Kidney epithelial cell (primary cell): ENCODE results near the gene IGF2R. TPM values are rescaled to one million over a fixed set of nuclear protein-coding genes. Genes with fewer than 3 reads are reported as not detected.
"Not testable (repeated sequence)": the region's sequence is repeated elsewhere in the genome, so short reads cannot be mapped to it uniquely, and the experiment has no call there.

ENCODE experiments used
- DNase-seq: peaks from one replicate; pipeline ENCODE4 v3.0.0-alpha.2; 2010; ENCODE audit warnings: low read depth
- H3K27me3 ChIP-seq: 2 replicates; pipeline ENCODE4 v1.6.0; 2011; ENCODE audit warnings: low read length; ENCODE audit not compliant: control insufficient read depth, insufficient read depth
- H3K36me3 ChIP-seq: 2 replicates; pipeline ENCODE4 v1.5.1; 2011; ENCODE audit warnings: low read length; ENCODE audit not compliant: control insufficient read depth, insufficient read depth
- H3K4me3 ChIP-seq: 2 replicates; pipeline ENCODE4 v1.5.1; 2011; ENCODE audit warnings: low read depth, mild to moderate bottlenecking, control low read depth, low read length
- total RNA-seq: library from RNA; depleted of rRNA; stranded (reverse); fragments of >200 nt; gene quantifications from 2 replicates; pipeline ENCODE4 v1.2.3, GENCODE V29; 2015
- TF ChIP-seq, protein P1 (sequence below): IDR thresholded peaks from 2 replicates; pipeline ENCODE4 v1.5.1; 2011; ENCODE audit warnings: mild to moderate bottlenecking, moderate library complexity, low read length, control low read depth, inconsistent platforms; ENCODE audit not compliant: insufficient read depth, poor library complexity, severe bottlenecking

Gene IGF2R
- total RNA-seq, 1 donor from 2014 or later = 251 TPM

DNA sequence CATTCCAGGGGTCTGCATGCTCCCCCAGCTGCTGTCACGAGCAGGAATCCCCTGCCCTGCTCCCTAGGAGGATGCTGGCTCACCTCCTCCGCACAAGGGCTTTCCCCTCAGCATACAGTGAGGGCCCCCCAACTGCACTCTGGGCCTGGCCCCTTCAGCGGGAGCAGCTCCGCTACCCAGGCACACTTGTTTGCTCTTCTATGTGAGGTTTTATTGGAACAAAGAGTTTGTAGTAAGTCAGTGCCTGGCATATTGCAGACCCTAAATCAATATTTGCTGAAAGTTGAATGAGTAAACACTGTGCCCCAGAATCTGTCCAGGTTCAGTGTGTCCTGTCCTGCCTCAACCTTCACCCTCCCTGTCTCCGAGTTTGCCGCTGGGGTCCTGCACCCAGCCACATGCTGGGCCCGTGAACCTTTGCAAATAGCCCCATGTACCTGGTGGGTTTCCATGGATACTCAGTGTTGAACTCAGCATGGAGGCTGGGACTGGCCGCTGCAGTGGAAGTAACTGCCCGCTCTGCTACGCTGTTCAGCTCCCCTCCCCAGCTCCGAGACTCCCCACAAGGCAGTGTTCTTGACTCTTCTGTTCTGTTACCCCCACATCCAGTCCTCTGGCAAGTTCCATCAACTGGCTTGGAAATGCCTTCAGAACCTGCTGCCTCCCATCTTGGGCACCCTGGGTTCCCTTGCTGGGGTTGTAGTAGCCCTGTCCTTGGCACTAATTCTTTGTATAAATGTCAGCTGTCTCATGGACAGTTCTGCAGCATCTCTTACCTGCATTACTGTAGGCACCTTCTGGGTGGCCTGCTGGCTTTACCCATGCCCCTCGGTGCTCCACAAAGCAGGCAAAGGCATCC, 168.5 kb downstream of the IGF2R start:
- H3K27me3 ChIP-seq = no peaks in the 10 kb centered on the region
- DNase-seq = no peak
- H3K4me3 ChIP-seq = no peak overlapping the region
- H3K36me3 ChIP-seq = no peaks in the 10 kb centered on the region
- TF ChIP-seq, protein P1, sequence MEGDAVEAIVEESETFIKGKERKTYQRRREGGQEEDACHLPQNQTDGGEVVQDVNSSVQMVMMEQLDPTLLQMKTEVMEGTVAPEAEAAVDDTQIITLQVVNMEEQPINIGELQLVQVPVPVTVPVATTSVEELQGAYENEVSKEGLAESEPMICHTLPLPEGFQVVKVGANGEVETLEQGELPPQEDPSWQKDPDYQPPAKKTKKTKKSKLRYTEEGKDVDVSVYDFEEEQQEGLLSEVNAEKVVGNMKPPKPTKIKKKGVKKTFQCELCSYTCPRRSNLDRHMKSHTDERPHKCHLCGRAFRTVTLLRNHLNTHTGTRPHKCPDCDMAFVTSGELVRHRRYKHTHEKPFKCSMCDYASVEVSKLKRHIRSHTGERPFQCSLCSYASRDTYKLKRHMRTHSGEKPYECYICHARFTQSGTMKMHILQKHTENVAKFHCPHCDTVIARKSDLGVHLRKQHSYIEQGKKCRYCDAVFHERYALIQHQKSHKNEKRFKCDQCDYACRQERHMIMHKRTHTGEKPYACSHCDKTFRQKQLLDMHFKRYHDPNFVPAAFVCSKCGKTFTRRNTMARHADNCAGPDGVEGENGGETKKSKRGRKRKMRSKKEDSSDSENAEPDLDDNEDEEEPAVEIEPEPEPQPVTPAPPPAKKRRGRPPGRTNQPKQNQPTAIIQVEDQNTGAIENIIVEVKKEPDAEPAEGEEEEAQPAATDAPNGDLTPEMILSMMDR = no peak

DNA sequence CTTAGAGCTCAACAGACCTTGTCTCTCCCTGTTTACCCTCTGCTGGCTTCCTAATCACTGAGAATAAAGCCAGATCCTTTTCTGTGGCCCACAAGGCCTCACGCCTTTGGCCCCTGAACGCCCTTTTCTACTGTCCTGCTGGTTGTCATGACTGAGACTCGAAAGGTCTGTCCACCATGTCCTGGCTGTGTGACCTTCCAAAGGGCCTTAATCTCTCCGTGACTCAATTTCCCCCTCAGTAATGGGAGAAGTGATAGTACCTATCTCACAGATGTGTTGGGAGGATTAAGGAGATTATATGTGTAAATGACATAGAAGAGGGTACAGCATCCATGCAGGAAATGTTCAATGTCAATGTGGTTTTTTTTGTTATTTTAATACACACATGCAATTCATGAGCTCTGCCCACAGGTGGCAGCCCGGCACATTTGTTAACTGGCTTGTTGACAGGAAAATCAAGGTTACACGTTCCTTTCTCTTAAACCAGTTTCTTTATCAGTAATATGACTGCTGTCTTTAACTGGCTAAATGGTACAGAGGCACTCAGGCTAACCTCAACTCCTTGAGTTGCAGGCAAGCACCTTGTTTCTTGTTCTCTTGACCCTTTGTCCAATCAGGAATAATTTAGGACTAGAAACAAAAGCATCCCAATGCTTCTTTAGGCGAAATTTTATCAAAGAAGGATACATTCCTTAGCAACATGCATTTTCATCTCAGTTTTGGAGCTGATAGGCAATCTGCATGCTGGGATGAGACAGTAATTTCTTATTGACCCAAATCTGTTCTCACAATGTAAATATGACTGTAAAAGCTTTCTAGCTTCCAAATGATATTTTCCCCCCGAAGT, 169.3 kb downstream of the IGF2R start:
- Histone ChIP-seq H3K36me3 (no peaks in the 10 kb centered on the region), H3K4me3 (no peak overlapping the region), H3K27me3 (no peaks in the 10 kb centered on the region)
- DNase-seq = peak; percentile 31
- TF ChIP-seq, protein P1 = peak; percentile 81

DNA sequence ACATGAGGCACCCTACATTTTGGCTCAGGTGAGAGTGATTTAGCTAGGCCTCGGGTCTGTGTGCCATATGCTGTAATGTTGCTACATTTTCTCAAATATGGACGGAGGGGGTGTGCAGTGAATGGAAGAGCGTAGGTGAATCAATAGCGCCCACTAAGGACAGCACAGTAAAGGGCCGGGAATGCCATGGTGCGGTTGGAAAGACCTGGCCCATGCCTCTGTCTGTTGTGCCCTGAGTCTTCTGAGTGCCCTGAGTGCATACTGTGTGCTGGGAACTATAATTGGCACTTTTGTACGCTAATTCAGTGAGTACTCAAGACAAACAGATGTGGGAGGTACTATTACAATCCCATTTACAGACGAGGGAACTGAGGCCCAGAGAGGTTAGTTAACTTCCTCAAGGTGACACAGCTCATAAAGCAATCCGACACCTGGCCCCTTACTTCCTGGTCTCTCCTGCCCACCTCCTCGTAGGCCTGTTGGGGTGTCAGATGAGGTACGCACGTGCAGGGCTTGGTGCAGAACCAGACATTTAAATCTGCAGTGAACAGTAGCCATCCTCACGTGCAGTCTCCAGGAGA, 170.0 kb downstream of the IGF2R start:
- no peak for DNase-seq
- no peak overlapping the region for H3K4me3 ChIP-seq
- no peaks in the 10 kb centered on the region for H3K36me3 ChIP-seq
- H3K27me3 ChIP-seq = no peaks in the 10 kb centered on the region
- TF ChIP-seq, protein P1 = no peak

DNA sequence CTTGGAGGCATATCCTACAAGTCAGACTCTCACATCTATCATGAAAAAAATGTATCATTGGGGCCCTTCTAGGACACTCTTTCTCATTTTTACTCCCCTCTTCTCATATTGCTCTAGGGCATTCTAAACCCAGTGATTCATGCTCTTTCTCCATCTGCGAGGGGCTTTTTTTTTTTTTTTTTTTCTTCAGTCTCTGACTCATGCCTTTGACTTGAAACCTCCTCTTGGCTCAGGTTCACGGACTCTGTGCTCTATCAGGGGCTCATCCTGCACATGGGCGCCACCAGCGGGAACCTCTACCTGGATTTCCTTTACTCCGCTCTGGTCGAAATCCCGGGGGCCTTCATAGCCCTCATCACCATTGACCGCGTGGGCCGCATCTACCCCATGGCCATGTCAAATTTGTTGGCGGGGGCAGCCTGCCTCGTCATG, 170.6 kb downstream of the IGF2R start:
- no peaks in the 10 kb centered on the region for H3K27me3 ChIP-seq
- H3K36me3 ChIP-seq = no peaks in the 10 kb centered on the region
- TF ChIP-seq, protein P1 = no peak
- no peak overlapping the region for H3K4me3 ChIP-seq
- DNase-seq = peak; percentile 65

DNA sequence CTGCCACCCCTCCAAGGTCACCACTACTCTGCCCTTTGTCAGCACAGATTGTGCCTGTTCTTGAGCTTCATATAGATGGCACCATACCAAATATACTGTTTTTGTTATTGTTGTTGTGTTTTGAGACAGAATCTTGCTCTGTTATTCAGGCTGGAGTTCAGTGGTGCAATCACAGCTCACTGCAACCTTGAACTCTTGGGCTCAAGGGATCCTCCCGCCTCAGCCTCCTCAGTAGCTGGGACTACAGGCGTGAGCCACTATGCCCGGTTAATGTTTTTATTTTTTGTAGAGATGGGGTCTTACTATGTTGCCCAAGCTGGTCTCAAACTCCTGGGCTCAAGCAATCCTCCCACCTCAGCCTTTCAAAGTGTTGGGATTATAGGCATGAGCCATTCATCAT, 171.6 kb downstream of the IGF2R start:
- not testable (repeated sequence) for DNase-seq, H3K4me3 ChIP-seq, H3K36me3 ChIP-seq, H3K27me3 ChIP-seq
